ENCODE data around the gene SUPV3L1. TPM values are rescaled to one million over a fixed set of nuclear protein-coding genes. Genes with fewer than 3 reads are reported as not detected.

SUPV3L1 gene
- total RNA-seq, 5 donors from 2014 or later (not counting 1 experiment from before 2014, with no cell fraction given) = 34.1 to 50.7 (median 36.1) TPM

DNA sequence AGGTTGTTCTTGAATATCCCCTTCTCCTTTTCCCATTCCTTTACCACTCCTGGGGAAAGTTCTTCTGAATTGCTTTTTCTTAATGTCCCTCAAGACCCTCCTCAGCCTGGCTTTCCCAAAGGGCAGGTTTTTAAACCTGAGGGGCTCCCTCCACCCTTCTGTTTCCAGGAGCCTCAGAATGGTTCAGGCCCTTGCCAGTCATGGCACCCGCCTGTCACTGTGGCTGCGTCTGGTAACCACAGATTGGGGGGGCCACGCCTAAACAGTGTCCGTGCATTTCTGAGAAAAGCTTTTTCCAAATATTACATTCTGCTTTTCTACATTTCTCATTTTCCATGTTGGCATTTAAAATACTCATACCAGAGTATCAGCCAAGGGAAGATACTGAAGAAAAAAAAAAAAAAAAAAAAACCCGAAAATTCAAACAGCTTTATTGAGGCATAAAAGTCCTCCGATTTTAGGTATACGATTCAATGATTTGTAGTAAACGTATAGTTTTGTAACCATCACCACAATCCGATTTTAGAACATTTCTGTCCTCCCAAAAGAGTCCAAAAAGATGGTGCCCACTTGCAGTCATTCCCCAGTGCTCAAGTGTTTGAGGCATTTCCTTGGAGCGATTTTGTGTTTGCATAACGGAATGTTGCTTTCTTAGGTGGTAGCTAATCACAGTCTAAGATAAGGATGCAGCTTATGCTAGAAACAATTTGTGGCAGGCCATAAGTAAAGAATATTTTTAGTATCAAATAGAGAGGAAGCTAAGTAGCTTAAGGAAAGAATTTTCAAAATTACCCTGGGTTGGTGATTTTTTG lies 62.2 kb downstream of the SUPV3L1 start:
- Histone ChIP-seq H3K9me3 (no peaks in the 10 kb centered on the region), H3K36me3 (ENCODE audit: control insufficient read depth in 2 of 2, extremely low read depth in 1 of 2, insufficient read depth in 1 of 2, low read length in 1 of 2) (peaks cover 0 to 5% of the 10 kb centered on the region in 2 donors), H3K27ac (ENCODE audit: low read length) (no peak overlapping the region), H3K4me1 (ENCODE audit: control insufficient read depth in 1 of 2, extremely low read depth in 1 of 2, insufficient read depth in 2 of 2, low read length in 2 of 2) (peaks cover 2 to 7% of the 10 kb centered on the region in 2 experiments), H3K27me3 (replicated peaks in 1 of 2; ENCODE audit: control insufficient read depth in 2 of 2, extremely low read depth in 1 of 2, insufficient read depth in 2 of 2, low read length in 1 of 2) (no peaks in the 10 kb centered on the region), H3K4me3 (ENCODE audit: control insufficient read depth in 1 of 2, extremely low read depth in 1 of 2, low read length in 1 of 2) (no peak overlapping the region)
- no peaks in the 10 kb centered on the region for H3K36me3 Mint-ChIP-seq
- no CpG with 5 or more reads among the region's 11 CpGs for WGBS (ENCODE audit: insufficient coverage)
- H3K27me3 Mint-ChIP-seq = no peaks in the 10 kb centered on the region
- no peak overlapping the region for H3K27ac Mint-ChIP-seq
- H3K9me3 Mint-ChIP-seq = no peaks in the 10 kb centered on the region
- no peak overlapping the region for H3K4me3 Mint-ChIP-seq
- CTCF ChIA-PET = interaction anchor here (0.5 to 1.3 kb wide), 5 partner anchors 11 to 338 kb away, joined by 3 to 4 read pairs (median 3); no protein-coding TSS in a partner anchor
- DNase-seq (no peak), ATAC-seq (replicated peaks in 1 of 4) (no peak)
- POLR2A ChIA-PET = interaction anchor here (0.5 to 0.6 kb wide), 3 partner anchors 77 to 683 kb away, joined by 4 to 8 read pairs (median 5); no protein-coding TSS in a partner anchor
- peaks cover 4 to 11% (median 7%) of the 10 kb centered on the region in 3 donors for H3K4me1 Mint-ChIP-seq

DNA sequence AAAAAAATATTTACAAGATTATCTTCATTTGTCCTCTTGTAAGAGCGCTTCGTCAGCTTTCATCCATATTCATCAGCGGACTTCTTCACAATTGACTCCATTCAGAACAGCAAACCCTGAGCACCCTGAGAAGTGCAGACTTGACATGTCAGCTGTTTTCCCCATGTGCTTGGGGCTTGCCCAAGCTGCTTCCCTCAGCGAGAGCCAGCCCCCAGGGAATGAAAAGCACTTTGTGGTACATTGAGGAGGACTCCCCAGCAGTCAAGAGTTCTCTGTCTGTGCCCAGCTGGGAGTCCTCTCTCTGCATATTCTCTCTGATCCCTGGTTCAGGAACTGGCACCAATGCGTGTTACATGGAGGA lies 62.8 kb downstream of the SUPV3L1 start:
- Mint-ChIP-seq H3K27ac (no peak overlapping the region), H3K27me3 (no peaks in the 10 kb centered on the region), H3K4me3 (no peak overlapping the region), H3K9me3 (no peaks in the 10 kb centered on the region), H3K36me3 (no peaks in the 10 kb centered on the region), H3K4me1 (peaks cover 0 to 6% (median 2%) of the 10 kb centered on the region in 3 donors)
- no peak overlapping the region for H3K27ac ChIP-seq (ENCODE audit: low read length)
- POLR2A ChIA-PET = interaction anchor here (0.6 kb wide), 2 partner anchors 76 to 683 kb away, joined by 4 to 8 read pairs; no protein-coding TSS in a partner anchor
- ATAC-seq (replicated peaks in 1 of 4) = no peak
- H3K27me3 ChIP-seq (replicated peaks in 1 of 2; ENCODE audit: control insufficient read depth in 2 of 2, extremely low read depth in 1 of 2, insufficient read depth in 2 of 2, low read length in 1 of 2) = no peaks in the 10 kb centered on the region
- H3K36me3 ChIP-seq (ENCODE audit: control insufficient read depth in 2 of 2, extremely low read depth in 1 of 2, insufficient read depth in 1 of 2, low read length in 1 of 2) = peaks cover 4 to 5% of the 10 kb centered on the region in 2 donors
- H3K4me3 ChIP-seq (ENCODE audit: control insufficient read depth in 1 of 2, extremely low read depth in 1 of 2, low read length in 1 of 2) = no peak overlapping the region
- 85% methylated on average over 5 of the region's 5 CpGs for WGBS (ENCODE audit: insufficient coverage)
- no peaks in the 10 kb centered on the region for H3K9me3 ChIP-seq
- CTCF ChIA-PET = interaction anchor here in 1 of 2 donors (0.6 to 1.3 kb wide), 5 partner anchors 12 to 165 kb away, joined by 3 to 4 read pairs (median 3); no protein-coding TSS in a partner anchor
- no peak for DNase-seq
- H3K4me1 ChIP-seq (ENCODE audit: control insufficient read depth in 1 of 2, extremely low read depth in 1 of 2, insufficient read depth in 2 of 2, low read length in 2 of 2) = peaks cover 2% of the 10 kb centered on the region in 2 experiments

DNA sequence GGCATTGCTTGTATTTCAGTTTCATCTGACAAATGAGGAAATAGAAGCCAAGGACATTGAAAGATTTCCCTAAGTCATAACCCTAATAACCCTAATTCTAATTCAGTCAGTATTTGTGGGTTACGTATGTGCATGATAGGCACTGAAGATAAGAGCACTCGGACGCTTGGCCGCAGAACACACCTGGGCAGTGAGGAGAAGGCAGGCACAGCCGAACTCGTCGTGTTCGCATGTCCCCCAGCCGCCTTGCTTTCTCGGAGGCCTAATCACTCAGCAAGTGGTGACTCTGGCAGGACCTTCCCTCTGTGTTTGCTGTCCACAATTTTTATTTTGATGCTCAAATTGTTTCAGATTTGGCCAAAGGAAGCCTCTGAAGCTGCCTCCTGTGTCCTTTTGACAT lies 63.8 kb downstream of the SUPV3L1 start:
- Histone ChIP-seq H3K36me3 (ENCODE audit: control insufficient read depth in 2 of 2, extremely low read depth in 1 of 2, insufficient read depth in 1 of 2, low read length in 1 of 2) (peaks cover 4 to 5% of the 10 kb centered on the region in 2 donors), H3K9me3 (no peaks in the 10 kb centered on the region), H3K4me1 (ENCODE audit: control insufficient read depth in 1 of 2, extremely low read depth in 1 of 2, insufficient read depth in 2 of 2, low read length in 2 of 2) (peaks cover 0 to 2% of the 10 kb centered on the region in 2 experiments), H3K27ac (ENCODE audit: low read length) (no peak overlapping the region), H3K4me3 (ENCODE audit: control insufficient read depth in 1 of 2, extremely low read depth in 1 of 2, low read length in 1 of 2) (no peak overlapping the region), H3K27me3 (replicated peaks in 1 of 2; ENCODE audit: control insufficient read depth in 2 of 2, extremely low read depth in 1 of 2, insufficient read depth in 2 of 2, low read length in 1 of 2) (no peaks in the 10 kb centered on the region)
- H3K27me3 Mint-ChIP-seq = no peaks in the 10 kb centered on the region
- 99% methylated on average over 9 of the region's 10 CpGs for WGBS (ENCODE audit: insufficient coverage)
- H3K27ac Mint-ChIP-seq = no peak overlapping the region
- ChIA-PET POLR2A (no interaction called here), CTCF (interaction anchor here in 1 of 2 donors (0.7 kb wide), 1 partner anchor 493 kb away, joined by 4 read pairs; no protein-coding TSS in a partner anchor)
- H3K4me3 Mint-ChIP-seq = no peak overlapping the region
- DNase-seq (no peak), ATAC-seq (replicated peaks in 1 of 4) (no peak)
- no peaks in the 10 kb centered on the region for H3K36me3 Mint-ChIP-seq
- H3K4me1 Mint-ChIP-seq = peaks cover 0 to 5% (median 2%) of the 10 kb centered on the region in 3 donors
- no peaks in the 10 kb centered on the region for H3K9me3 Mint-ChIP-seq

DNA sequence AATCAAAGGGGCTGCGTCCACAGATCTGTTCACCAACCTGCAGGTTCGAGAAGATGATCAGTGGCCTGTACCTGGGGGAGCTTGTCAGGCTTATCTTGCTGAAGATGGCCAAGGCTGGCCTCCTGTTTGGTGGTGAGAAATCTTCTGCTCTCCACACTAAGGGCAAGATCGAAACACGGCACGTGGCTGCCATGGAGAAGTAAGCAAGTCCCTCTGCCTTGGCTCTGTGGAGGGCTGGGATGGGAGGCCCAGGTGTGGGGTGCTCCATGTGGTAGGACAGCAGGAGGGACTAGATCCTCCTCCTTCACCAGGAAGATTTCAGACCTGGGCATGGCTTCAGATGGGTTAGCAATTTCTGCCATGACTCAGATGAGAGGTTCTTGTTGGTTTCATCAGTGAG lies 66.0 kb downstream of the SUPV3L1 start:
- 82% methylated on average over 2 of the region's 5 CpGs for WGBS (ENCODE audit: insufficient coverage)
- Histone ChIP-seq H3K4me3 (ENCODE audit: control insufficient read depth in 1 of 2, extremely low read depth in 1 of 2, low read length in 1 of 2) (no peak overlapping the region), H3K4me1 (ENCODE audit: control insufficient read depth in 1 of 2, extremely low read depth in 1 of 2, insufficient read depth in 2 of 2, low read length in 2 of 2) (no peaks in the 10 kb centered on the region), H3K27me3 (replicated peaks in 1 of 2; ENCODE audit: control insufficient read depth in 2 of 2, extremely low read depth in 1 of 2, insufficient read depth in 2 of 2, low read length in 1 of 2) (no peaks in the 10 kb centered on the region), H3K27ac (ENCODE audit: low read length) (no peak overlapping the region), H3K9me3 (no peaks in the 10 kb centered on the region), H3K36me3 (ENCODE audit: control insufficient read depth in 2 of 2, extremely low read depth in 1 of 2, insufficient read depth in 1 of 2, low read length in 1 of 2) (peaks cover 5 to 6% of the 10 kb centered on the region in 2 donors)
- Mint-ChIP-seq H3K4me1 (no peaks in the 10 kb centered on the region), H3K9me3 (no peaks in the 10 kb centered on the region), H3K27me3 (no peaks in the 10 kb centered on the region), H3K27ac (no peak overlapping the region), H3K4me3 (no peak overlapping the region), H3K36me3 (peaks cover 8% of the 10 kb centered on the region)
- DNase-seq (no peak), ATAC-seq (replicated peaks in 1 of 4) (no peak)
- ChIA-PET CTCF (no interaction called here), POLR2A (no interaction called here)

DNA sequence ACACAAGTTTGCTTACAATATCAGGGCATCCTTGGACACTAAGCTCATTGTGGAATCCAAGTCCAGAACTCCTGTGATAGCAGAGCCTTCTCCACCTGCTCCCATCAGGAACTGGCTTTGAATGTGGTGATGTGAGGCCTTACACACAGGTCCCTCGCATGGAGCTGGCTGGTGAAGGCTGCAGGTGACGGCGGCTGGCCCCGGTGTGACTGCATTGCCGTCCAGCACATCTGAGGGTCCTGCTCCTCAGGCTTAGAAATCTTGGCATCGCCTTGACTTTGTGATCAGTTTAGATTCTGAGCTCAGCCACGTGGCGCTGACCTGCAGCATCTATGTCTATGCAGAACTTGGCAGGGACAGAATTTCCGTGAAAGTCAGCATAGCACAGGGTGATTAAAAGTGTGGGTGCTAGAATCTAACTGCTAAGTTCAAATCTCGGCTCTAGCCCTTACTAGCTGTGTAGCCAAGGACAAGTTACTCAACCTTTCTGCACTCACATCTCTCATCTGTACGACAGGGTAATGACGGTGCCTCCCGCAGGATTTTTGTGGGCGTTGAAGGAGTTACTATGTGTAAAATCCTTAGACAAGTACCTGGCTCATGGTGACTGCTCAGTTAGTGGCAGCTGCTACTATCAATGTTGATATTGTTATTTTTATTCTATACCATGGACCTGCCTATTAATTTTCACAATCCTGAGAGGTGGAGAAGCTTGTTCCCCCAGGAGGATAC lies 66.7 kb downstream of the SUPV3L1 start:
- no peak overlapping the region for H3K27ac Mint-ChIP-seq
- Histone ChIP-seq H3K27me3 (replicated peaks in 1 of 2; ENCODE audit: control insufficient read depth in 2 of 2, extremely low read depth in 1 of 2, insufficient read depth in 2 of 2, low read length in 1 of 2) (no peaks in the 10 kb centered on the region), H3K9me3 (no peaks in the 10 kb centered on the region), H3K36me3 (ENCODE audit: control insufficient read depth in 2 of 2, extremely low read depth in 1 of 2, insufficient read depth in 1 of 2, low read length in 1 of 2) (peaks cover 5 to 6% of the 10 kb centered on the region in 2 donors), H3K27ac (ENCODE audit: low read length) (no peak overlapping the region), H3K4me3 (ENCODE audit: control insufficient read depth in 1 of 2, extremely low read depth in 1 of 2, low read length in 1 of 2) (no peak overlapping the region), H3K4me1 (ENCODE audit: control insufficient read depth in 1 of 2, extremely low read depth in 1 of 2, insufficient read depth in 2 of 2, low read length in 2 of 2) (no peaks in the 10 kb centered on the region)
- H3K27me3 Mint-ChIP-seq = no peaks in the 10 kb centered on the region
- peaks cover 8% of the 10 kb centered on the region for H3K36me3 Mint-ChIP-seq
- H3K4me3 Mint-ChIP-seq = no peak overlapping the region
- ChIA-PET POLR2A (no interaction called here), CTCF (no interaction called here)
- no peak for ATAC-seq (replicated peaks in 1 of 4)
- DNase-seq = no peak
- no peaks in the 10 kb centered on the region for H3K4me1 Mint-ChIP-seq
- H3K9me3 Mint-ChIP-seq = no peaks in the 10 kb centered on the region
- whole genome bisulfite sequencing (ENCODE audit: insufficient coverage) = 85% methylated on average over 7 of the region's 14 CpGs

DNA sequence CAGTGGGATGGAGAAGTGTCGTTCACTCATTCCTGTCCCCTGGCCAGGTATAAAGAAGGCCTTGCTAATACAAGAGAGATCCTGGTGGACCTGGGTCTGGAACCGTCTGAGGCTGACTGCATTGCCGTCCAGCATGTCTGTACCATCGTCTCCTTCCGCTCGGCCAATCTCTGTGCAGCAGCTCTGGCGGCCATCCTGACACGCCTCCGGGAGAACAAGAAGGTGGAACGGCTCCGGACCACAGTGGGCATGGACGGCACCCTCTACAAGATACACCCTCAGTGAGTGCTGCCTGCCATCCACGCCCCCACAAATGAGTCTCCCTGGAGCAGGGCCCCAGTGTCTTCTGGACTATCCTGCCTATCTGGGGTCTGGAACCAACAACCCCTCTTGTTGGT lies 67.3 kb downstream of the SUPV3L1 start:
- Mint-ChIP-seq H3K36me3 (peaks cover 8% of the 10 kb centered on the region), H3K27me3 (no peaks in the 10 kb centered on the region), H3K9me3 (no peaks in the 10 kb centered on the region), H3K4me1 (no peaks in the 10 kb centered on the region), H3K27ac (no peak overlapping the region), H3K4me3 (no peak overlapping the region)
- H3K27ac ChIP-seq (ENCODE audit: low read length) = no peak overlapping the region
- no peaks in the 10 kb centered on the region for H3K4me1 ChIP-seq (ENCODE audit: control insufficient read depth in 1 of 2, extremely low read depth in 1 of 2, insufficient read depth in 2 of 2, low read length in 2 of 2)
- H3K36me3 ChIP-seq (ENCODE audit: control insufficient read depth in 2 of 2, extremely low read depth in 1 of 2, insufficient read depth in 1 of 2, low read length in 1 of 2) = peaks cover 5 to 6% of the 10 kb centered on the region in 2 donors
- DNase-seq = no peak
- no peak for ATAC-seq (replicated peaks in 1 of 4)
- no peaks in the 10 kb centered on the region for H3K9me3 ChIP-seq
- CTCF ChIA-PET = no interaction called here
- POLR2A ChIA-PET = no interaction called here
- no peaks in the 10 kb centered on the region for H3K27me3 ChIP-seq (replicated peaks in 1 of 2; ENCODE audit: control insufficient read depth in 2 of 2, extremely low read depth in 1 of 2, insufficient read depth in 2 of 2, low read length in 1 of 2)
- H3K4me3 ChIP-seq (ENCODE audit: control insufficient read depth in 1 of 2, extremely low read depth in 1 of 2, low read length in 1 of 2) = no peak overlapping the region
- WGBS (ENCODE audit: insufficient coverage) = 96% methylated on average over 12 of the region's 13 CpGs

Measured in T-cell (primary cell).